Measurements from ENCODE around the gene SNRPD1. TPM values are rescaled to one million over a fixed set of nuclear protein-coding genes. Genes with fewer than 3 reads are reported as not detected.

SNRPD1 gene
- total and polyA plus RNA-seq, 2 experiments from 2014 or later, result 35.7 to 700 TPM

DNA sequence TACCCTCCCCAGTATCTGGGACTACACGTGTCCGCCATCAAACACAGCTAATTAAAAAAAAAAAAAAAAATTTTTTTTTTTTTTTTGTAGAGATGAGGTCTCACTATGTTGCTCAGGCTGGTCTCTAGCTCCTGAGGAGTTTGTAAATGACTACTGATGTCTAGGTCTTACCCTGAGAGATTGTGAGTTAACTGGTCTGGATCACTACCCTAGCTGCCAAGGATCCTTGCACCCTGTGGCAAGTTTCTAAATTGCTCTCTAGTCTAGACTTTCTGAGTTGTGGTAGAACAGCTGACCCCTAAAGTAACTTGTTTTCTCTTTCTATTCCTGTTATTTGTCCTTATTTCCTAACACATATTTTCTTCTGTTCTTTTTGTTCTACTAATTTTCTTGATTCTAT lies 48.0 kb downstream of the SNRPD1 start:
- Histone ChIP-seq H3K27ac (ENCODE audit: low read depth) (no peak overlapping the region), H3K4me2 (no peak overlapping the region), H3K79me2 (replicated peaks; ENCODE audit: insufficient read depth) (no peaks in the 10 kb centered on the region), H3K4me3 (no peak overlapping the region), H2AFZ (no peak overlapping the region), H3F3A (replicated peaks; ENCODE audit: low read depth) (no peaks in the 10 kb centered on the region), H3K36me3 (ENCODE audit: insufficient read depth) (no peaks in the 10 kb centered on the region), H3K4me1 (ENCODE audit: insufficient read depth) (no peaks in the 10 kb centered on the region), H3K9me2 (ENCODE audit: insufficient read depth) (no peaks in the 10 kb centered on the region), H4K20me1 (replicated peaks; ENCODE audit: insufficient read depth) (no peaks in the 10 kb centered on the region), H3K27me3 (ENCODE audit: insufficient read depth) (no peaks in the 10 kb centered on the region)
- no peak overlapping the region for H3K4me3 Mint-ChIP-seq
- peak; percentile 23; the same call in 2 of the 3 replicates for ATAC-seq
- H3K27ac Mint-ChIP-seq, result no peak overlapping the region
- TF ChIP-seq ETS1 (IDR thresholded peaks at IDR 0.05), result no peak
- no peak for TF ChIP-seq ZNF114 (CRISPR knock-in tag; IDR thresholded peaks at IDR 0.05)
- TF ChIP-seq NANOG (IDR thresholded peaks at IDR 0.05; ENCODE audit: borderline replicate concordance), result no peak
- no peak for TF ChIP-seq CTCF (conservative IDR thresholded peaks at IDR 0.05; ENCODE audit: low read depth in 2 of 2)
- no peak for TF ChIP-seq JUNB (IDR thresholded peaks at IDR 0.05; ENCODE audit: unreplicated experiment)
- no peak for TF ChIP-seq EZH2 (IDR thresholded peaks at IDR 0.05; ENCODE audit: low read depth, unreplicated experiment)
- no peak for TF ChIP-seq ZNF462 (CRISPR knock-in tag; IDR thresholded peaks at IDR 0.05)
- no peak for TF ChIP-seq STAT1 (IDR thresholded peaks at IDR 0.05; ENCODE audit: unreplicated experiment)
- TF ChIP-seq EZH2phosphoT487 (IDR thresholded peaks at IDR 0.05; ENCODE audit: unreplicated experiment), result no peak
- no peak for TF ChIP-seq POLR2AphosphoS5 (IDR thresholded peaks at IDR 0.05; ENCODE audit: low read depth)
- no peak for TF ChIP-seq CREB1 (CRISPR knock-in tag; IDR thresholded peaks at IDR 0.05; ENCODE audit: low read depth)
- no peak for TF ChIP-seq REST (IDR thresholded peaks at IDR 0.05; ENCODE audit: unreplicated experiment)
- no peak for TF ChIP-seq ZNF331 (CRISPR knock-in tag; IDR thresholded peaks at IDR 0.05; ENCODE audit: low read depth)
- no peaks in the 10 kb centered on the region for H3K9me3 Mint-ChIP-seq
- peaks cover 4% of the 10 kb centered on the region for H3K27me3 Mint-ChIP-seq (ENCODE audit: insufficient read depth, low read depth, poor library complexity)
- no peak for DNase-seq (ENCODE audit: low spot score)
- H3K4me1 Mint-ChIP-seq, result peaks cover 8% of the 10 kb centered on the region; the same call in 2 of the 3 replicates
- H3K36me3 Mint-ChIP-seq (ENCODE audit: low read depth), result no peaks in the 10 kb centered on the region

Measured in GM23338 (cell line).